HepG2 (cell line): Measurements from ENCODE around the gene DYNC1I2. TPM values are rescaled to one million over a fixed set of nuclear protein-coding genes. Genes with fewer than 3 reads are reported as not detected.

Source experiments
- AGO2 ChIP-seq: fragments of 200-400 bp; formaldehyde crosslinking; optimal IDR thresholded peaks from 2 replicates; pipeline ENCODE3; 2017; ENCODE audit warnings: mild to moderate bottlenecking, low read depth, low read length, moderate library complexity
- BCL6 ChIP-seq: IDR thresholded peaks from 2 replicates; pipeline ENCODE4 v1.6.1; 2016; ENCODE audit warnings: missing genetic modification reagents, missing compliant biosample characterization
- GATA4 ChIP-seq: sonication (generic); IDR thresholded peaks from 2 replicates; pipeline ENCODE4 v1.6.1; 2016; ENCODE audit warnings: antibody characterized with exemption, low read depth, borderline replicate concordance
- HDAC2 ChIP-seq: sonication (generic); formaldehyde crosslinking; IDR thresholded peaks from 2 replicates; pipeline ENCODE4 v1.4.0; 2020; ENCODE audit warnings: missing genetic modification reagents
- HDAC6 ChIP-seq: fragments of 200-600 bp; sonication (generic); IDR thresholded peaks from 2 replicates; pipeline ENCODE4 v1.7.0; 2017; ENCODE audit warnings: mild to moderate bottlenecking, antibody characterized with exemption, low read length, low read depth
- MAZ ChIP-seq, 2 experiments: sonication (generic) in 1 of 2; formaldehyde crosslinking in 1 of 2; IDR thresholded peaks; 2 replicates each; pipeline versions ENCODE4 v1.5.0 to v1.6.1; 2012 to 2020; ENCODE audit warnings: low read depth in 2 of 2, mild to moderate bottlenecking in 2 of 2, borderline replicate concordance in 1 of 2, improper control_type of control experiment in 1 of 2, low read length in 1 of 2, missing genetic modification reagents in 1 of 2, moderate library complexity in 1 of 2
- MED1 ChIP-seq: sonication (generic); formaldehyde crosslinking; IDR thresholded peaks from 2 replicates; pipeline ENCODE4 v1.4.0; 2020; ENCODE audit warnings: missing genetic modification reagents
- MEF2D ChIP-seq: sonication (generic); formaldehyde crosslinking; IDR thresholded peaks from 2 replicates; pipeline ENCODE4 v1.5.1; 2020; ENCODE audit warnings: mild to moderate bottlenecking, missing genetic modification reagents
- MIXL1 ChIP-seq: IDR thresholded peaks from 2 replicates; pipeline ENCODE4 v1.6.1; 2016
- NCOA2 ChIP-seq: sonication (generic); formaldehyde crosslinking; IDR thresholded peaks from 2 replicates; pipeline ENCODE4 v1.8.0; 2022; ENCODE audit warnings: inconsistent platforms
- SOX5 ChIP-seq: IDR thresholded peaks from 2 replicates; pipeline ENCODE4 v1.6.1; 2016; ENCODE audit warnings: borderline replicate concordance
- SSRP1 ChIP-seq: IDR thresholded peaks from 2 replicates; pipeline ENCODE4 v1.6.1; 2016; ENCODE audit warnings: control low read depth
- TCF7L2 ChIP-seq: IDR thresholded peaks from 2 replicates; pipeline ENCODE4 v1.6.1; 2011; ENCODE audit warnings: mild to moderate bottlenecking, low read depth, low read length, moderate library complexity
- YEATS2 ChIP-seq: sonication (generic); formaldehyde crosslinking; IDR thresholded peaks from 2 replicates; pipeline ENCODE4 v1.4.0; 2020; ENCODE audit warnings: missing genetic modification reagents, borderline replicate concordance
- ZFP82 ChIP-seq: sonication (generic); formaldehyde crosslinking; IDR thresholded peaks from 2 replicates; pipeline ENCODE4 v1.5.1; 2020; ENCODE audit warnings: mild to moderate bottlenecking, missing genetic modification reagents, borderline replicate concordance
- ZNF333 ChIP-seq: sonication (generic); formaldehyde crosslinking; IDR thresholded peaks from 2 replicates; pipeline ENCODE4 v1.4.0; 2020; ENCODE audit warnings: mild to moderate bottlenecking, missing genetic modification reagents, borderline replicate concordance
- ZNF383 ChIP-seq: sonication (generic); formaldehyde crosslinking; IDR thresholded peaks from 2 replicates; pipeline ENCODE4 v1.4.0; 2020; ENCODE audit warnings: missing genetic modification reagents, mild to moderate bottlenecking, borderline replicate concordance
- polyA plus RNA-seq, 8 experiments: library from polyadenylated mRNA; depleted of rRNA in 3 of 8; stranded (reverse) in 7 of 8; unstranded in 1 of 8; fragments of >200 nt; fragmentation: Illumina TruSeq in 4 of 8; extraction: Trizol in 4 of 8; gene quantifications; 2 replicates each; pipeline versions ENCODE4 v1.2.1 to v1.2.3, GENCODE V29; 2011 to 2016; ENCODE audit warnings: low read depth in 4 of 8, missing spikeins in 1 of 8, mixed read lengths in 1 of 8; ENCODE audit not compliant: insufficient read depth in 1 of 8
- total RNA-seq, 5 experiments: library from RNA; depleted of rRNA; stranded (reverse); fragments of >200 nt; fragmentation: Illumina TruSeq; extraction: Trizol; gene quantifications; 2 replicates each; pipeline ENCODE4 v1.2.3, GENCODE V29; 2016; ENCODE audit warnings: low read depth in 1 of 5
- TF ChIP-seq, protein P1 (sequence below): IDR thresholded peaks from 2 replicates; pipeline ENCODE4 v1.6.1; 2016
- TF ChIP-seq, protein P2 (sequence below): sonication (generic); formaldehyde crosslinking; IDR thresholded peaks from 2 replicates; pipeline ENCODE4 v1.8.0; 2022; ENCODE audit warnings: low read depth, missing genetic modification reagents
- TF ChIP-seq, protein P3 (sequence below): sonication (generic); formaldehyde crosslinking; IDR thresholded peaks from 2 replicates; pipeline ENCODE4 v1.5.1; 2020; ENCODE audit warnings: mild to moderate bottlenecking, missing genetic modification reagents, moderate library complexity
- TF ChIP-seq, protein P4 (sequence below): sonication (generic); formaldehyde crosslinking; IDR thresholded peaks from 2 replicates; pipeline ENCODE4 v1.5.0; 2020; ENCODE audit warnings: missing genetic modification reagents

The DYNC1I2 gene
- total and polyA plus RNA-seq, 2 of the 13 experiments (the other 11 are each of a cell fraction or from before 2014, with no cell fraction given) = 84.0 to 99.8 TPM

DNA sequence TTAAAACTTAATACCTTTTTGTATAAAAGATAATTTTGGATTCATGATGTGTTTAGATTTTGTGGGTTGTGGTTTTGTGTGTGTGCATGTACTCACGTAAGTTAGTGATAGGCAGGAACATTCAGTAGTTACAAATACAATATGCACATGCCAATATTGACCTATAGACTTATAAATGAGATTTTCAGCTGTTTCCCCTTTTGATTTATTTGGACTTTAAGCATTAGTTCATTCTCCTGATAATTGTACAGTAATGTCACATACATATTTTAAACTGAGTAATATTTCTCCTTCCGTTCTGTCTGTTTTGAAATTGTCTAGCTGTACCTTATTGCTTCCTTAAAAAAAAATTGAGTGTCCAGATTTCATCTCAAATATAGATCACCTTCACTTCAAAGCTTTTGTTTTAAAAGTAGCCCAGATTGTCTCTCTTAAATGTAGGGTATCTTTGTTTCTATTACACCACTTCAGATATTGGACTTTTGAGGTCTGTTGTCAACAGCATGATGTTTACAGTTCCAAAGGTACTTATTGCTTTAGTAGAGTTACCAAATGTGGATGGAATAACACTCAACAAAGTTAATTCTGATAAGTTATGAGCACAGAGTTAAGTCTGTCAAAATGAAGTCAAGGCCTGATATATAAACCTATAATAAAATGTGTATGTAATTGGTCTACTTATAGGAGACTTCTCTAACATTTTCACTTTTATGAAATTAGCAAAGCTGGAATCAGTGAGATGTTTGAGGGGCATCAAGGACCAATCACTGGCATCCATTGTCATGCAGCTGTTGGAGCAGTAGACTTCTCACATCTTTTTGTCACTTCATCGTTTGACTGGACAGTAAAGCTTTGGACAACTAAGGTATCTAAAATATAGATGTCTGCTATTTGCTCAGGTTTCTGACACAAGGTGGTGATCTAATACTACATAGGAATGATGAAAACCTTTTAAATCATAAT, 42.0 kb downstream of the DYNC1I2 start (continued):
- TF ChIP-seq GATA4 = peak; percentile 65; the same call in 1 of the 2 replicates
- peak; percentile 64 for TF ChIP-seq BCL6
- peak; percentile 76; the same call in 1 of the 2 replicates for TF ChIP-seq MIXL1 (CRISPR knock-in tag)
- TF ChIP-seq ZFP82 (CRISPR knock-in tag) = no peak
- no peak for TF ChIP-seq AGO2
- TF ChIP-seq, protein P1, sequence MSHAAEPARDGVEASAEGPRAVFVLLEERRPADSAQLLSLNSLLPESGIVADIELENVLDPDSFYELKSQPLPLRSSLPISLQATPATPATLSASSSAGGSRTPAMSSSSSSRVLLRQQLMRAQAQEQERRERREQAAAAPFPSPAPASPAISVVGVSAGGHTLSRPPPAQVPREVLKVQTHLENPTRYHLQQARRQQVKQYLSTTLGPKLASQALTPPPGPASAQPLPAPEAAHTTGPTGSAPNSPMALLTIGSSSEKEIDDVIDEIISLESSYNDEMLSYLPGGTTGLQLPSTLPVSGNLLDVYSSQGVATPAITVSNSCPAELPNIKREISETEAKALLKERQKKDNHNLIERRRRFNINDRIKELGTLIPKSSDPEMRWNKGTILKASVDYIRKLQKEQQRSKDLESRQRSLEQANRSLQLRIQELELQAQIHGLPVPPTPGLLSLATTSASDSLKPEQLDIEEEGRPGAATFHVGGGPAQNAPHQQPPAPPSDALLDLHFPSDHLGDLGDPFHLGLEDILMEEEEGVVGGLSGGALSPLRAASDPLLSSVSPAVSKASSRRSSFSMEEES (CRISPR knock-in tag) = no peak
- TF ChIP-seq SSRP1 (CRISPR knock-in tag) = no peak
- TF ChIP-seq, protein P2, sequence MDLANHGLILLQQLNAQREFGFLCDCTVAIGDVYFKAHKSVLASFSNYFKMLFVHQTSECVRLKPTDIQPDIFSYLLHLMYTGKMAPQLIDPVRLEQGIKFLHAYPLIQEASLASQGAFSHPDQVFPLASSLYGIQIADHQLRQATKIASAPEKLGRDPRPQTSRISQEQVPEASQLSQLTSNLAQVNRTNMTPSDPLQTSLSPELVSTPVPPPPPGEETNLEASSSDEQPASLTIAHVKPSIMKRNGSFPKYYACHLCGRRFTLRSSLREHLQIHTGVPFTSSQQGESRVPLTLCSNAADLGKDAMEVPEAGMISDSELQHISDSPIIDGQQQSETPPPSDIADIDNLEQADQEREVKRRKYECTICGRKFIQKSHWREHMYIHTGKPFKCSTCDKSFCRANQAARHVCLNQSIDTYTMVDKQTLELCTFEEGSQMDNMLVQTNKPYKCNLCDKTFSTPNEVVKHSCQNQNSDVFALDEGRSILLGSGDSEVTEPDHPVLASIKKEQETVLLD (CRISPR knock-in tag) = no peak
- TF ChIP-seq SOX5 (CRISPR knock-in tag) = peak; percentile 89
- TF ChIP-seq MEF2D (CRISPR knock-in tag) = no peak
- TF ChIP-seq HDAC6 = no peak
- TF ChIP-seq MED1 (CRISPR knock-in tag) = peak; percentile 41
- TF ChIP-seq, protein P3, sequence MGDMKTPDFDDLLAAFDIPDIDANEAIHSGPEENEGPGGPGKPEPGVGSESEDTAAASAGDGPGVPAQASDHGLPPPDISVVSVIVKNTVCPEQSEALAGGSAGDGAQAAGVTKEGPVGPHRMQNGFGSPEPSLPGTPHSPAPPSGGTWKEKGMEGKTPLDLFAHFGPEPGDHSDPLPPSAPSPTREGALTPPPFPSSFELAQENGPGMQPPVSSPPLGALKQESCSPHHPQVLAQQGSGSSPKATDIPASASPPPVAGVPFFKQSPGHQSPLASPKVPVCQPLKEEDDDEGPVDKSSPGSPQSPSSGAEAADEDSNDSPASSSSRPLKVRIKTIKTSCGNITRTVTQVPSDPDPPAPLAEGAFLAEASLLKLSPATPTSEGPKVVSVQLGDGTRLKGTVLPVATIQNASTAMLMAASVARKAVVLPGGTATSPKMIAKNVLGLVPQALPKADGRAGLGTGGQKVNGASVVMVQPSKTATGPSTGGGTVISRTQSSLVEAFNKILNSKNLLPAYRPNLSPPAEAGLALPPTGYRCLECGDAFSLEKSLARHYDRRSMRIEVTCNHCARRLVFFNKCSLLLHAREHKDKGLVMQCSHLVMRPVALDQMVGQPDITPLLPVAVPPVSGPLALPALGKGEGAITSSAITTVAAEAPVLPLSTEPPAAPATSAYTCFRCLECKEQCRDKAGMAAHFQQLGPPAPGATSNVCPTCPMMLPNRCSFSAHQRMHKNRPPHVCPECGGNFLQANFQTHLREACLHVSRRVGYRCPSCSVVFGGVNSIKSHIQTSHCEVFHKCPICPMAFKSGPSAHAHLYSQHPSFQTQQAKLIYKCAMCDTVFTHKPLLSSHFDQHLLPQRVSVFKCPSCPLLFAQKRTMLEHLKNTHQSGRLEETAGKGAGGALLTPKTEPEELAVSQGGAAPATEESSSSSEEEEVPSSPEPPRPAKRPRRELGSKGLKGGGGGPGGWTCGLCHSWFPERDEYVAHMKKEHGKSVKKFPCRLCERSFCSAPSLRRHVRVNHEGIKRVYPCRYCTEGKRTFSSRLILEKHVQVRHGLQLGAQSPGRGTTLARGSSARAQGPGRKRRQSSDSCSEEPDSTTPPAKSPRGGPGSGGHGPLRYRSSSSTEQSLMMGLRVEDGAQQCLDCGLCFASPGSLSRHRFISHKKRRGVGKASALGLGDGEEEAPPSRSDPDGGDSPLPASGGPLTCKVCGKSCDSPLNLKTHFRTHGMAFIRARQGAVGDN (CRISPR knock-in tag) = no peak
- no peak for TF ChIP-seq YEATS2 (CRISPR knock-in tag)
- TF ChIP-seq, protein P4, sequence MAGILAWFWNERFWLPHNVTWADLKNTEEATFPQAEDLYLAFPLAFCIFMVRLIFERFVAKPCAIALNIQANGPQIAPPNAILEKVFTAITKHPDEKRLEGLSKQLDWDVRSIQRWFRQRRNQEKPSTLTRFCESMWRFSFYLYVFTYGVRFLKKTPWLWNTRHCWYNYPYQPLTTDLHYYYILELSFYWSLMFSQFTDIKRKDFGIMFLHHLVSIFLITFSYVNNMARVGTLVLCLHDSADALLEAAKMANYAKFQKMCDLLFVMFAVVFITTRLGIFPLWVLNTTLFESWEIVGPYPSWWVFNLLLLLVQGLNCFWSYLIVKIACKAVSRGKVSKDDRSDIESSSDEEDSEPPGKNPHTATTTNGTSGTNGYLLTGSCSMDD (CRISPR knock-in tag) = no peak
- TF ChIP-seq ZNF333 = no peak
- no peak for TF ChIP-seq MAZ (IDR thresholded peaks at IDR 0.05; ENCODE audit: borderline replicate concordance, low read depth, low read length)
- no peak for TF ChIP-seq MAZ (CRISPR knock-in tag; IDR thresholded peaks at IDR 0.05; ENCODE audit: low read depth)
- TF ChIP-seq NCOA2 (CRISPR knock-in tag) = peak; percentile 89
- TF ChIP-seq ZNF383 (CRISPR knock-in tag) = no peak
- TF ChIP-seq TCF7L2 = peak; percentile 64
- peak; percentile 84 for TF ChIP-seq HDAC2
